H1 (cell line): ENCODE data around the gene ACE. TPM values are rescaled to one million over a fixed set of nuclear protein-coding genes. Genes with fewer than 3 reads are reported as not detected.

ENCODE experiments used
- CTCF ChIA-PET: fragments of 300-600 bp; sonication (Branson Sonifier 250); formaldehyde crosslinking; loops from one replicate; lab custom pipeline; 2021; ENCODE audit not compliant: partially characterized antibody; lab: Charles Lee
- POLR2A ChIA-PET: fragments of 300-600 bp; sonication (Branson Sonifier 250); formaldehyde crosslinking; loops from one replicate; lab custom pipeline; 2021; ENCODE audit warnings: inconsistent platforms; ENCODE audit not compliant: partially characterized antibody; lab: Charles Lee
- DNase-seq, 2 experiments: peaks; one replicate each; pipeline versions ENCODE4 v3.0.0 to v3.0.0-alpha.2; 2010 to 2022; ENCODE audit warnings: low spot score in 2 of 2, low read depth in 1 of 2, mixed read lengths in 1 of 2
- FAIRE-seq: peaks from 2 replicates; lab custom pipeline; 2011; peaks lifted over from hg19 to GRCh38; lab: Jason Lieb, UNC
- H2AFZ ChIP-seq: 2 replicates; pipeline ENCODE4 v1.8.1; 2012; ENCODE audit warnings: low read length, inconsistent platforms
- H2AK5ac ChIP-seq: 2 replicates; pipeline ENCODE4 v1.6.1; 2013; ENCODE audit warnings: low read depth, low read length
- H2BK120ac ChIP-seq: replicated peaks from 2 replicates; pipeline ENCODE3; 2013; ENCODE audit warnings: low read depth, low read length, inconsistent platforms
- H2BK12ac ChIP-seq: 2 replicates; pipeline ENCODE4 v1.6.1; 2013; ENCODE audit warnings: low read depth, low read length
- H2BK15ac ChIP-seq: 2 replicates; pipeline ENCODE4 v1.6.1; 2013; ENCODE audit warnings: low read length
- H2BK20ac ChIP-seq: 2 replicates; pipeline ENCODE4 v1.6.1; 2013; ENCODE audit warnings: low read length
- H2BK5ac ChIP-seq: 2 replicates; pipeline ENCODE4 v1.6.1; 2013; ENCODE audit warnings: low read depth, low read length
- H3K14ac ChIP-seq: 2 replicates; pipeline ENCODE4 v1.6.1; 2013; ENCODE audit warnings: inconsistent platforms; ENCODE audit not compliant: insufficient read length
- H3K18ac ChIP-seq: 2 replicates; pipeline ENCODE4 v1.6.1; 2013; ENCODE audit warnings: low read length; ENCODE audit errors: extremely low read depth
- H3K23ac ChIP-seq: 2 replicates; pipeline ENCODE4 v1.6.1; 2013; ENCODE audit warnings: inconsistent platforms; ENCODE audit not compliant: insufficient read length
- H3K23me2 ChIP-seq: 2 replicates; pipeline ENCODE4 v1.6.1; 2013; ENCODE audit warnings: low read depth, low read length
- H3K27ac ChIP-seq: 2 replicates; pipeline ENCODE4 v1.6.1; 2011; ENCODE audit warnings: low read depth, low read length, inconsistent platforms
- H3K27me3 ChIP-seq, 4 experiments: replicated peaks in 1 of 4; 1 replicate in 1 of 4; 2 replicates in 3 of 4; pipeline versions ENCODE4 v1.6.1 to v1.8.1; 2011 to 2013; ENCODE audit warnings: low read length in 3 of 4, mild to moderate bottlenecking in 3 of 4, inconsistent platforms in 2 of 4, mixed read lengths in 2 of 4, moderate library complexity in 1 of 4; ENCODE audit not compliant: control insufficient read depth in 3 of 4, insufficient read depth in 3 of 4; ENCODE audit errors: extremely low read depth in 1 of 4
- H3K36me3 ChIP-seq, 4 experiments: 2 replicates each; pipeline versions ENCODE4 v1.6.1 to v1.8.1; 2011 to 2013; ENCODE audit warnings: mild to moderate bottlenecking in 4 of 4, low read length in 3 of 4, moderate library complexity in 2 of 4, control low read depth in 1 of 4, inconsistent platforms in 1 of 4; ENCODE audit not compliant: insufficient read depth in 4 of 4, control insufficient read depth in 2 of 4
- H3K4ac ChIP-seq: replicated peaks from 2 replicates; pipeline ENCODE3; 2013; ENCODE audit warnings: low read length, low read depth, mixed read lengths, inconsistent platforms; ENCODE audit not compliant: insufficient read length
- H3K4me1 ChIP-seq, 4 experiments: replicated peaks in 1 of 4; 1 replicate in 1 of 4; 2 replicates in 3 of 4; pipeline versions ENCODE4 v1.6.1 to v1.8.1; 2011 to 2013; ENCODE audit warnings: low read length in 3 of 4, inconsistent platforms in 2 of 4, mixed read lengths in 1 of 4; ENCODE audit not compliant: insufficient read depth in 4 of 4, control insufficient read depth in 3 of 4
- H3K4me2 ChIP-seq, 2 experiments: 2 replicates each; pipeline versions ENCODE4 v1.6.1 to v1.8.1; 2011 to 2013; ENCODE audit warnings: low read depth in 2 of 2, low read length in 2 of 2, control low read depth in 1 of 2, inconsistent platforms in 1 of 2, mild to moderate bottlenecking in 1 of 2; ENCODE audit not compliant: insufficient read depth in 1 of 2
- H3K4me3 ChIP-seq, 4 experiments: fragments of 200-600, 300-600 bp in 1 of 4; sonication (generic), shearing (Covaris generic), sonication (Bioruptor Twin) in 1 of 4; 2 replicates each; pipeline versions ENCODE4 v1.5.1 to v1.8.1; 2011 to 2016; ENCODE audit warnings: low read length in 4 of 4, low read depth in 3 of 4, control low read depth in 2 of 4, inconsistent platforms in 2 of 4, mild to moderate bottlenecking in 2 of 4, mixed read lengths in 1 of 4, moderate library complexity in 1 of 4; ENCODE audit not compliant: insufficient read depth in 2 of 4; ENCODE audit errors: extremely low read depth in 1 of 4
- H3K56ac ChIP-seq: replicated peaks from 2 replicates; pipeline ENCODE3; 2013; ENCODE audit warnings: low read depth, mild to moderate bottlenecking, mixed read lengths, low read length, inconsistent platforms; ENCODE audit not compliant: insufficient read length
- H3K79me1 ChIP-seq: 2 replicates; pipeline ENCODE4 v1.6.1; 2013; ENCODE audit warnings: low read depth, low read length, control low read depth
- H3K79me2 ChIP-seq, 2 experiments: 2 replicates each; pipeline versions ENCODE4 v1.6.1 to v1.8.1; 2012 to 2013; ENCODE audit warnings: low read length in 2 of 2, mild to moderate bottlenecking in 2 of 2, inconsistent platforms in 1 of 2; ENCODE audit not compliant: insufficient read depth in 2 of 2, control insufficient read depth in 1 of 2
- H3K9ac ChIP-seq, 4 experiments: replicated peaks in 1 of 4; 1 replicate in 1 of 4; 2 replicates in 3 of 4; pipeline versions ENCODE4 v1.6.1 to v1.8.1; 2011 to 2013; ENCODE audit warnings: low read depth in 3 of 4, low read length in 3 of 4, control low read depth in 2 of 4, mild to moderate bottlenecking in 2 of 4, moderate library complexity in 2 of 4, inconsistent platforms in 1 of 4; ENCODE audit errors: extremely low read depth in 1 of 4
- H3K9me3 ChIP-seq, 2 experiments: 2 replicates each; pipeline versions ENCODE4 v1.6.1 to v1.8.1; 2012 to 2013; ENCODE audit warnings: mild to moderate bottlenecking in 2 of 2, moderate library complexity in 2 of 2, control low read depth in 1 of 2, inconsistent platforms in 1 of 2, low read depth in 1 of 2, low read length in 1 of 2, mixed read lengths in 1 of 2; ENCODE audit not compliant: insufficient read depth in 2 of 2
- H4K20me1 ChIP-seq, 2 experiments: replicated peaks in 1 of 2; 2 replicates each; pipeline versions ENCODE3 to v1.8.1; 2011 to 2013; ENCODE audit warnings: inconsistent platforms in 2 of 2, low read length in 2 of 2, mild to moderate bottlenecking in 1 of 2; ENCODE audit not compliant: insufficient read depth in 2 of 2, control insufficient read depth in 1 of 2
- H4K5ac ChIP-seq: 2 replicates; pipeline ENCODE4 v1.6.1; 2013; ENCODE audit warnings: low read length, low read depth, mixed read lengths, inconsistent platforms; ENCODE audit not compliant: insufficient read length
- H4K8ac ChIP-seq: 2 replicates; pipeline ENCODE4 v1.8.0; 2013; ENCODE audit warnings: mild to moderate bottlenecking, moderate library complexity, low read length, inconsistent platforms; ENCODE audit not compliant: insufficient read depth; ENCODE audit errors: extremely low read depth
- H4K91ac ChIP-seq: replicated peaks from 2 replicates; pipeline ENCODE3; 2013; ENCODE audit warnings: low read length, mixed read lengths, inconsistent platforms; ENCODE audit not compliant: insufficient read length
- RBBP5 ChIP-seq: IDR thresholded peaks from 2 replicates; pipeline ENCODE4 v1.7.1; 2012; ENCODE audit warnings: low read depth, mild to moderate bottlenecking, inconsistent platforms, low read length, moderate library complexity, borderline replicate concordance
- TBP ChIP-seq: IDR thresholded peaks from 2 replicates; pipeline ENCODE4 v1.6.1; 2011; ENCODE audit warnings: low read depth, low read length, improper control_type of control experiment
- WGBS, 2 experiments: shearing (Covaris generic) in 1 of 2; methylation state at CpG; one replicate each; pipeline versions ENCODE4 v1.1.6 to v1.1.7; 2013 to 2015; ENCODE audit warnings: low lambda C conversion rate in 2 of 2, mixed read lengths in 2 of 2, inconsistent platforms in 1 of 2, low coverage in 1 of 2, missing lambda C conversion rate in 1 of 2; ENCODE audit not compliant: insufficient replicate concordance in 2 of 2, insufficient coverage in 1 of 2, insufficient read length in 1 of 2; ENCODE audit errors: extremely low coverage in 1 of 2, missing lambda C conversion rate in 1 of 2; 5-methylcytosine and 5-hydroxymethylcytosine counted together
- polyA plus RNA-seq, 7 experiments: library from polyadenylated mRNA; depleted of rRNA in 3 of 7; stranded (reverse) in 5 of 7; unstranded in 2 of 7; fragments of >200 nt in 5 of 7; fragments of 200-250 nt in 2 of 7; gene quantifications; 1 replicate in 5 of 7; 2 replicates in 1 of 7; 4 replicates in 1 of 7; pipeline versions ENCODE4 v1.2.1 to v1.2.3, GENCODE V29; 2011 to 2013; ENCODE audit warnings: missing spikeins in 2 of 7, mixed read lengths in 2 of 7
- total RNA-seq: library from RNA; stranded (reverse); fragmentation: NEBNext Ultra II Directional; extraction: Animal tissue kit (Norgen Biotek cat#: 25700); gene quantifications from 2 replicates; pipeline ENCODE4 v1.2.1, GENCODE V29; 2021

ACE gene
- total and polyA plus RNA-seq, 2 of the 8 experiments (the other 6 are each of a cell fraction or from before 2014, with no cell fraction given) = 2.5 to 5.5 TPM

- no peak for TF ChIP-seq TBP
- no peak for TF ChIP-seq RBBP5
Observed at GRCh38 chr17:63440770-63441335, 36.0 kb upstream of the ACE start.

More at GRCh38 chr17:63440770-63441335, 36.0 kb upstream of the ACE start:
- Histone ChIP-seq H3K14ac (no peak overlapping the region), H4K20me1 (peaks cover 0 to 2% of the 10 kb centered on the region in 2 experiments), H3K79me1 (peaks cover 6% of the 10 kb centered on the region; the same call in 1 of the 2 replicates), H3K36me3 (no peaks in the 10 kb centered on the region), H3K27ac (no peak overlapping the region), H3K4me3 (no peak overlapping the region), H2BK5ac (no peak overlapping the region), H2BK20ac (no peak overlapping the region), H2AFZ (no peak overlapping the region), H3K79me2 (no peaks in the 10 kb centered on the region), H2BK120ac (no peak overlapping the region), H3K9me3 (no peaks in the 10 kb centered on the region), H3K4me1 (peaks cover 0 to 21% (median 7%) of the 10 kb centered on the region in 4 experiments; a peak in 5 of 7 replicates), H3K18ac (no peak overlapping the region), H3K23ac (no peak overlapping the region), H3K9ac (no peak overlapping the region), H3K56ac (no peak overlapping the region), H4K91ac (no peak overlapping the region), H3K4ac (no peak overlapping the region), H4K5ac (no peak overlapping the region), H4K8ac (peak overlapping the region; percentile 1; the same call in 1 of the 2 replicates), H2BK12ac (no peak overlapping the region), H2AK5ac (no peak overlapping the region), H3K27me3 (peaks cover 0 to 3% (median 0%) of the 10 kb centered on the region in 4 experiments; a peak in 1 of 7 replicates), H2BK15ac (no peak overlapping the region), H3K4me2 (no peak overlapping the region), H3K23me2 (peaks cover 6% of the 10 kb centered on the region; the same call in 1 of the 2 replicates)
- DNase-seq = no peak
- 84% methylated on average over 16 of the region's 16 CpGs; no CpG with 5 or more reads in 1 of the 2 experiments for WGBS, 2 experiments
- no peak for FAIRE-seq
- CTCF ChIA-PET = interaction anchor here (0.8 to 29.0 kb wide), 9 partner anchors 8 to 172 kb away, joined by 3 to 758 read pairs (median 7); partner anchors contain the start of gene ACE
- POLR2A ChIA-PET = no interaction called here
